Retinal pigment epithelial cell (primary cell): Measurements from ENCODE around the gene ACOX3.

Experiments used
- DNase-seq: peaks from one replicate; pipeline ENCODE4 v3.0.0-alpha.2; 2010; ENCODE audit warnings: low read depth
- H3K4me3 ChIP-seq: 2 replicates; pipeline ENCODE4 v1.5.1; 2011; ENCODE audit warnings: mild to moderate bottlenecking, low read length, control low read depth, moderate library complexity
- TF ChIP-seq, protein P1 (sequence below): conservative IDR thresholded peaks from 2 replicates; pipeline ENCODE4 v1.5.1; 2011; ENCODE audit warnings: low read depth, low read length, control low read depth, inconsistent platforms

The ACOX3 gene

DNA sequence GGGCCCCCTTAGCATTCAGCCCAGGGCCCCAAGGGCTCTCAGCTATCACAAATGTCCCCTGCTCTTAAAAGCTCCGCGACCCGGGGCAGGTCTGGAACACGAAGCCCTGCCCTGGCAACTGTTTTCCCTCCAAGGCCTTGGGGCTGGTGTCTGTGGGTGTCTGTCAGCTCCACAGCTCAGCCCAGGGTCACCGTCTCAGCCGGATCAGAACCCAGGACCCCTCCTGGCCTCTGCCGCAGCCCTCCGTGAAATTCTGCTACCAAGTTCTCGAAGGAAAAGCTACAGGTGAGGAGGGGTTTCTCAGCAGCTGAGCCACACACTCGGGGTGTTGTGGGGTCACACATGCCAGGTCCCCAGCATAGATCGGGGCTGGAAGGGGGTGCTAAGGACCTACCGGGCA is 61.2 kb downstream of the ACOX3 start:
- TF ChIP-seq, protein P1, sequence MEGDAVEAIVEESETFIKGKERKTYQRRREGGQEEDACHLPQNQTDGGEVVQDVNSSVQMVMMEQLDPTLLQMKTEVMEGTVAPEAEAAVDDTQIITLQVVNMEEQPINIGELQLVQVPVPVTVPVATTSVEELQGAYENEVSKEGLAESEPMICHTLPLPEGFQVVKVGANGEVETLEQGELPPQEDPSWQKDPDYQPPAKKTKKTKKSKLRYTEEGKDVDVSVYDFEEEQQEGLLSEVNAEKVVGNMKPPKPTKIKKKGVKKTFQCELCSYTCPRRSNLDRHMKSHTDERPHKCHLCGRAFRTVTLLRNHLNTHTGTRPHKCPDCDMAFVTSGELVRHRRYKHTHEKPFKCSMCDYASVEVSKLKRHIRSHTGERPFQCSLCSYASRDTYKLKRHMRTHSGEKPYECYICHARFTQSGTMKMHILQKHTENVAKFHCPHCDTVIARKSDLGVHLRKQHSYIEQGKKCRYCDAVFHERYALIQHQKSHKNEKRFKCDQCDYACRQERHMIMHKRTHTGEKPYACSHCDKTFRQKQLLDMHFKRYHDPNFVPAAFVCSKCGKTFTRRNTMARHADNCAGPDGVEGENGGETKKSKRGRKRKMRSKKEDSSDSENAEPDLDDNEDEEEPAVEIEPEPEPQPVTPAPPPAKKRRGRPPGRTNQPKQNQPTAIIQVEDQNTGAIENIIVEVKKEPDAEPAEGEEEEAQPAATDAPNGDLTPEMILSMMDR, result no peak
- no peak overlapping the region for H3K4me3 ChIP-seq
- DNase-seq, result no peak

DNA sequence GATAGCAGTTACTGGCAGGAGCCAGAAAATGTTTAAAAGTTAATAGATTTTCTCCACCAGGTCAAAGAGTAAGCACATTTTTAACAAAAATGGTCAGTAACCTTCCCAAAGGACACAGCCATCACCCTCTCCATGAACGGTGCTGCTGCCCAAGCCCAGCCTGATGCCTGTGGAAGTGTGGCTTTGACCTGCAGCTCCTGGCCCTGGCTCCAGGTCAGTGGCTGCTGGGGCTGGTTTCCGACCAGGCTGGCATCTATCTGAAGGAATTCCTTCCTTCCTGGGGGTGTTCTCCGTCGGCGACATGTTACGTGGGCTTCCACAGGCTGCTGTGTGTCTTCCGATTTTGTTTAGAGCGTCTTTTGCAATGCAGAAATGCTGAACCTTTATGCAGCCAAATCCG is 61.7 kb downstream of the ACOX3 start:
- TF ChIP-seq, protein P1, result no peak
- DNase-seq, result no peak
- no peak overlapping the region for H3K4me3 ChIP-seq

DNA sequence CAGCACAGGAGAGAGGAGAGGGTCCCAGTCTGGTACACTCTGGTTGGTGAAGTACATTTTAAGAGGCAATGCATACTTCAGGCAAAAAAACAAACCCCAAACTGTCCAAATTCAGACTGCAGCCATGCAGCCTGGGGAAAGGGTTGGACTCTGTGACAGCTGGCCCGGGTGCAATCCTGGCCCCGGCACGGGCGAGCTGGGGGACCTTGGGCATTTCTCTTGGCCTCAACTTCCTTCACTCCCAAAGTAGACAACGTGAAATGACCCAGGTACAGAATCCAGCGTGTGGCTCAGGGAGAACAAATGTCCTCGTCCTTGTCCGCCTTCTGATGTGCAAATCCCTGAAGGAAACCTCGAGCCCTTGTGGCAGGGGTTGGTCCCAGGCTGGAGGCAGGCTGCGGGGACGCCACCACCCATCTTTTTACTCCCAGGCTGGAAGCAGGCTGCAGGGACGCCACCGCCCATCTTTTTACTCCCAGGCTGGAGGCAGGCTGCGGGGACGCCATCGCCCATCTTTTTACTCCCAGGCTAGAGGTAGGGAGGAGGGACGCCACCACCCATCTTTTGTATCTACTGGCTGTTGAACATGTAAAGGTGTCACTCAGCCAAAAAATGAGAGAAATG is 62.3 kb downstream of the ACOX3 start:
- no peak for DNase-seq
- TF ChIP-seq, protein P1, result no peak
- no peak overlapping the region for H3K4me3 ChIP-seq

DNA sequence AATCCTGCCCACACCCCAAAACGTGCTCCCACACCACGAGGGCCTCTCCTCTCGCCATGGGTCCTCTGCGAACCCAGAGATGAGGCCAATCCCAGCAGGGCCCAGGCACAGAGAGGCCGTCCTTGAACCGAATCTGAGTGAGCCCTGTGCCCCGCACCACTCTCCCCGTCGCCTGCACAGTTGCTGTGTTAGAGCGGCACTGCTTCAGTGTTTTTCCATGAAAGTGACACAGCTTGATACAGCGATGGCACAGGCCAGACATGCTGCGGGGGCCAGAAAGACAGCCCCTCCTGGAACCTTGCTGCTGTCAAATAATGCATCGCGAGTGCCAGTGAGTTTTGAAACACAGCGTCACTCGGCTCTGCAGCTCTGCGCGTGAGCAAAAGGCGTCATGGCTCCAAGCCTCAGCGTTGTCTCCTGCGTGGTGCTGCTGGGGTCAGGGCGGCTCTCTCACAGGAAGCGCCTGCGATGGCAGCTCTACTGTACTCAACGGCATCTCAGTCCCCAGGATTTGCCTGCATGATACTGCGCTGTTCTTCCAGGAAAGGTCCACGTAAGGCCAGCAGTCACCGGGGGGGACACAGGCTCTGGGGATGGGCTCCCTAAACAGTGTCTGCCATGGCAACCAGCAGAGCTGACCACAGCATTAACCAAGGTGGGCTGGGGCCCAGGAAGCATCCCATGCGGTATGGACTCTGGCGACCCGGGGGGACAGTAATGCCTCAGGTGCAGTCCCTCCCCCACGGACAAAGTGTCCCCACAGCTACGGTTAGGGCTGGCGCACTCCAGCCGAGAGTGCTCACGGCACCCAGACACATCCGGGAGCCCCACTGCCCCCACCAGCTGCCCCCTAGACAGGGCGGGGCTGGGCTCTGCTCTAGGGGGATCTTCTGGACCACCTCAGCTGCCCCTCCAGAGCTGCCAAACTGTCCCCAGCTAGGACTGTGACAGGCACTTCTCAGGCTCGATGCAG is 63.1 kb downstream of the ACOX3 start:
- no peak overlapping the region for H3K4me3 ChIP-seq
- no peak for DNase-seq
- TF ChIP-seq, protein P1, result no peak

DNA sequence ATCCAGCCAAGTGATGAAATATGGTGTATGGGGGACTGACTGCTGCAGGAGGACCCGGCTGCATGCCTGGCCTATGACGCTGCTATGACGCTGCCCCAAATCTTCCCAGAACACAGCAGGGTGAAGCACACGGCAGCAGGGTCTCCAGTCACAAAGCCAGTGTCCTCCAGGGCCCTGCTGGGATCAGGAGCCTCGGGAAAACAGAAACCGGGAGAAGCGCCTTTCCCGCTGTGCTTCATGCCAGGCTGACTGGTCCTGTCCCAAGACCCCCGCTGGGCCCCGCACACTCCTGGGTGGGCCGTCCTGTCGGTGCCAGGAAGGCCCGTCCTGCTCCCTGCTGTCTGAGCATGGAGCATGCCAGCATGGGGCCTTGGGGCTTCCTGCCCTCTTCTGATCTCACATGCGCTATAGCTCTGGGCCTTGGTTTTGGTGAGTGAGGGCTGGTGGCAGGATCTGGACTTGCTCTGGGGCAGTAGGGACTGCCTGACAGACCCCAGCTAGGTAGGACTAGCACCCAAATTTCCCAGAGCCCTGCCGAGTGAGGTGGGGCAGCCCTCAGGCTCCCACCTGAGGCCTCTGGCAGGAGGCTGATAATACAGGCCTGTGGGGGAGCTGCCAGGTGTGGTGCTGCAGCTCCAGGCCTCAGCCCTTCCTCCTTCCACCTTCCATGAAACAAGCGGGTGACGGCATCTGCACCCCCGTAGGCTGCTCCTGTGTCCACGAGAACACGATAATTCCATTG is 64.0 kb downstream of the ACOX3 start:
- TF ChIP-seq, protein P1, result no peak
- no peak overlapping the region for H3K4me3 ChIP-seq
- DNase-seq, result no peak

DNA sequence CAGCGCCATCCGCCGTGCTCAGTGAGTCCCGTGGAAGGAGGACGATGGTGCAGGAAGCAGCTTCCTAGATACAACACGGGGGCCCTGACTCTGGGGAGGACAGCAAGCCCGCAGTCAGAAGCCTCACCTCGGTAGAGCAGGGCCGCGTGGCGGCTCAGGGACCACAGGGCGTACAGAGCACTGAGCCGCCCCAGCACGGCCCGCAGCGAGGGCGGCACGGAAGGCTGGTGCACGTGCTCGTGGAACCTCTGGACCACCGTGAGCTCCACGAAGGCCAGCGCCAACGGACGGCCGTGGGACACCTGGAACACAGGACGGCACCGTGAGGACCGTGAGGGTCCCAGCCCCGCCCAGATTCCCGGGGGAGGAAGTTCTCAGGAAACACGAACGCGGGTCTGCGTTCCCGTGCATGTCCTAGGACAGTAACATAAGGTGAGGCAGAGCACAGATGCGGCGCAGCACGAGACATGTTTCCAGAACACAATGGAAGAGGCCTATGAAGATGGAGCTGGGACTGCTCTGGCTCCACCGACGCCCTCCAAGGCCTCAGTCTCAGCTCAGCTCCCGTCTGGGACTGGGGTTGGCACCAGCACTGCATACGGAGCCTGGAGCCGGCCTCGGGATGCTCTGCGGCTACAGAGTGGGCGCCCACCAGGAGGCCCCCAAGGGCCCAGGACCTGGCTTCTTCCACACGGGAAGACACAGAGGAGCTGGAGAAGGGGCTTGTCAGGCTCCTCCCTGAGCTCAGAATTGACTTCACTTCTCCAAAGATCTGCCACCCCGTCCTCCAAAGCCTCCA is 65.5 kb downstream of the ACOX3 start:
- TF ChIP-seq, protein P1, result no peak
- no peak overlapping the region for H3K4me3 ChIP-seq
- DNase-seq, result no peak
